Measurements from ENCODE around the gene AAGAB.

DNA sequence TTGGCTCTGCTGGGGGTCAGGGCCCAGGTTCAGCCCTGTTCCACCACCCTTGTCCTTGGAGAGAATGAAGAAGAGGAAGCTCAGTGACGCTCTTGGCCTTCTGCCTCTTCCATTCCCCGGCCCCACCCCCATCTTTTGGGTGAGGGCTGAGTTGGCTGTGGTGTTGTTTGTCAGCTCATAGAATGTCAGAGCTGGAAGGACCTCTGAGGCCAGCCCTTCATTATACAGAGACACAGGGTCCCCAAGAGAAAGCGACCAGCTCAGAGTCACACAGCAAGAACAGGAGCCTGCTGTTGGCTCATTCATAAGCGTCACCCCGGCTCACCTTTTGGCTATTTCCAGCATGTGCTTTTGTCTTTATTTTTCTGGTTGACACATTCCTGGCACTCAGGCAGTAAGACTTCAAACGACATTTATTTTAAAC, 68.2 kb downstream of the AAGAB start:
- TF ChIP-seq, protein P1, sequence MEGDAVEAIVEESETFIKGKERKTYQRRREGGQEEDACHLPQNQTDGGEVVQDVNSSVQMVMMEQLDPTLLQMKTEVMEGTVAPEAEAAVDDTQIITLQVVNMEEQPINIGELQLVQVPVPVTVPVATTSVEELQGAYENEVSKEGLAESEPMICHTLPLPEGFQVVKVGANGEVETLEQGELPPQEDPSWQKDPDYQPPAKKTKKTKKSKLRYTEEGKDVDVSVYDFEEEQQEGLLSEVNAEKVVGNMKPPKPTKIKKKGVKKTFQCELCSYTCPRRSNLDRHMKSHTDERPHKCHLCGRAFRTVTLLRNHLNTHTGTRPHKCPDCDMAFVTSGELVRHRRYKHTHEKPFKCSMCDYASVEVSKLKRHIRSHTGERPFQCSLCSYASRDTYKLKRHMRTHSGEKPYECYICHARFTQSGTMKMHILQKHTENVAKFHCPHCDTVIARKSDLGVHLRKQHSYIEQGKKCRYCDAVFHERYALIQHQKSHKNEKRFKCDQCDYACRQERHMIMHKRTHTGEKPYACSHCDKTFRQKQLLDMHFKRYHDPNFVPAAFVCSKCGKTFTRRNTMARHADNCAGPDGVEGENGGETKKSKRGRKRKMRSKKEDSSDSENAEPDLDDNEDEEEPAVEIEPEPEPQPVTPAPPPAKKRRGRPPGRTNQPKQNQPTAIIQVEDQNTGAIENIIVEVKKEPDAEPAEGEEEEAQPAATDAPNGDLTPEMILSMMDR (IDR thresholded peaks at IDR 0.05; ENCODE audit: poor library complexity, severe bottlenecking): no peak
- TF ChIP-seq SMC3 (conservative IDR thresholded peaks at IDR 0.05; ENCODE audit: poor library complexity) (no peak), EZH2 (IDR thresholded peaks at IDR 0.05; ENCODE audit: borderline replicate concordance, insufficient read depth, low read length, poor library complexity, severe bottlenecking) (no peak), POLR2AphosphoS5 (IDR thresholded peaks at IDR 0.05) (no peak), MXI1 (conservative IDR thresholded peaks at IDR 0.05; ENCODE audit: poor library complexity, severe bottlenecking) (no peak), EP300 (conservative IDR thresholded peaks at IDR 0.05; ENCODE audit: poor library complexity, severe bottlenecking) (no peak), TAF1 (IDR thresholded peaks at IDR 0.05; ENCODE audit: low read depth) (no peak), RAD21 (conservative IDR thresholded peaks at IDR 0.05) (no peak)
- TF ChIP-seq, protein P2, sequence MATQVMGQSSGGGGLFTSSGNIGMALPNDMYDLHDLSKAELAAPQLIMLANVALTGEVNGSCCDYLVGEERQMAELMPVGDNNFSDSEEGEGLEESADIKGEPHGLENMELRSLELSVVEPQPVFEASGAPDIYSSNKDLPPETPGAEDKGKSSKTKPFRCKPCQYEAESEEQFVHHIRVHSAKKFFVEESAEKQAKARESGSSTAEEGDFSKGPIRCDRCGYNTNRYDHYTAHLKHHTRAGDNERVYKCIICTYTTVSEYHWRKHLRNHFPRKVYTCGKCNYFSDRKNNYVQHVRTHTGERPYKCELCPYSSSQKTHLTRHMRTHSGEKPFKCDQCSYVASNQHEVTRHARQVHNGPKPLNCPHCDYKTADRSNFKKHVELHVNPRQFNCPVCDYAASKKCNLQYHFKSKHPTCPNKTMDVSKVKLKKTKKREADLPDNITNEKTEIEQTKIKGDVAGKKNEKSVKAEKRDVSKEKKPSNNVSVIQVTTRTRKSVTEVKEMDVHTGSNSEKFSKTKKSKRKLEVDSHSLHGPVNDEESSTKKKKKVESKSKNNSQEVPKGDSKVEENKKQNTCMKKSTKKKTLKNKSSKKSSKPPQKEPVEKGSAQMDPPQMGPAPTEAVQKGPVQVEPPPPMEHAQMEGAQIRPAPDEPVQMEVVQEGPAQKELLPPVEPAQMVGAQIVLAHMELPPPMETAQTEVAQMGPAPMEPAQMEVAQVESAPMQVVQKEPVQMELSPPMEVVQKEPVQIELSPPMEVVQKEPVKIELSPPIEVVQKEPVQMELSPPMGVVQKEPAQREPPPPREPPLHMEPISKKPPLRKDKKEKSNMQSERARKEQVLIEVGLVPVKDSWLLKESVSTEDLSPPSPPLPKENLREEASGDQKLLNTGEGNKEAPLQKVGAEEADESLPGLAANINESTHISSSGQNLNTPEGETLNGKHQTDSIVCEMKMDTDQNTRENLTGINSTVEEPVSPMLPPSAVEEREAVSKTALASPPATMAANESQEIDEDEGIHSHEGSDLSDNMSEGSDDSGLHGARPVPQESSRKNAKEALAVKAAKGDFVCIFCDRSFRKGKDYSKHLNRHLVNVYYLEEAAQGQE (IDR thresholded peaks at IDR 0.05; ENCODE audit: borderline replicate concordance): no peak

All from neural cell (in vitro differentiated cells).